ENCODE data around the gene HS3ST5. TPM values are rescaled to one million over a fixed set of nuclear protein-coding genes. Genes with fewer than 3 reads are reported as not detected.
"Not testable (repeated sequence)": the region's sequence is repeated elsewhere in the genome, so short reads cannot be mapped to it uniquely, and the experiment has no call there.

Gene HS3ST5
- total RNA-seq, 2 experiments from 2014 or later = not detected

GRCh38 chr6:114227944-114228468 is 114.8 kb downstream of the HS3ST5 start:
- H3K27ac Mint-ChIP-seq = no peak overlapping the region
- CTCF ChIA-PET = no interaction called here
- no peaks in the 10 kb centered on the region for H3K4me1 Mint-ChIP-seq
- no peak for ATAC-seq
- H3K27me3 Mint-ChIP-seq = no peaks in the 10 kb centered on the region
- no peak overlapping the region for H3K4me3 Mint-ChIP-seq
- peaks cover 2% of the 10 kb centered on the region for H3K9me3 Mint-ChIP-seq (ENCODE audit: low read depth)
- H3K36me3 Mint-ChIP-seq = no peaks in the 10 kb centered on the region
- no peak for DNase-seq

- DNase-seq (no peak), ATAC-seq (no peak)
- no peaks in the 10 kb centered on the region for H3K36me3 Mint-ChIP-seq
- H3K9me3 Mint-ChIP-seq (ENCODE audit: low read depth) = no peaks in the 10 kb centered on the region
- H3K4me3 Mint-ChIP-seq = no peak overlapping the region
- no peaks in the 10 kb centered on the region for H3K4me1 Mint-ChIP-seq
- CTCF ChIA-PET = no interaction called here
- H3K27ac Mint-ChIP-seq = no peak overlapping the region
- H3K27me3 Mint-ChIP-seq = no peaks in the 10 kb centered on the region
Measured at GRCh38 chr6:114220241-114220640, 122.6 kb downstream of the HS3ST5 start.

GRCh38 chr6:114218437-114219340 is 124.1 kb downstream of the HS3ST5 start:
- Mint-ChIP-seq H3K27ac (no peak overlapping the region), H3K4me3 (no peak overlapping the region), H3K4me1 (no peaks in the 10 kb centered on the region), H3K9me3 (ENCODE audit: low read depth) (no peaks in the 10 kb centered on the region), H3K36me3 (no peaks in the 10 kb centered on the region), H3K27me3 (no peaks in the 10 kb centered on the region)
- CTCF ChIA-PET = no interaction called here
- DNase-seq = no peak
- ATAC-seq = no peak

GRCh38 chr6:114217996-114218395 is 124.8 kb downstream of the HS3ST5 start:
- H3K4me1 Mint-ChIP-seq; H3K4me3 Mint-ChIP-seq; H3K27ac Mint-ChIP-seq; DNase-seq; H3K27me3 Mint-ChIP-seq; H3K36me3 Mint-ChIP-seq; CTCF ChIA-PET; ATAC-seq; H3K9me3 Mint-ChIP-seq (ENCODE audit: low read depth): not testable (repeated sequence)

- DNase-seq = no peak
- CTCF ChIA-PET = no interaction called here
- H3K27me3 Mint-ChIP-seq = no peaks in the 10 kb centered on the region
- H3K4me1 Mint-ChIP-seq = no peaks in the 10 kb centered on the region
- no peak overlapping the region for H3K4me3 Mint-ChIP-seq
- no peaks in the 10 kb centered on the region for H3K9me3 Mint-ChIP-seq (ENCODE audit: low read depth)
- H3K36me3 Mint-ChIP-seq = no peaks in the 10 kb centered on the region
- ATAC-seq = no peak
- H3K27ac Mint-ChIP-seq = no peak overlapping the region
Measured at GRCh38 chr6:114216789-114217467, 125.9 kb downstream of the HS3ST5 start.

- DNase-seq (no peak), ATAC-seq (no peak)
- H3K4me3 Mint-ChIP-seq = no peak overlapping the region
- H3K4me1 Mint-ChIP-seq = no peaks in the 10 kb centered on the region
- no peaks in the 10 kb centered on the region for H3K9me3 Mint-ChIP-seq (ENCODE audit: low read depth)
- CTCF ChIA-PET = no interaction called here
- H3K27ac Mint-ChIP-seq = no peak overlapping the region
- no peaks in the 10 kb centered on the region for H3K36me3 Mint-ChIP-seq
- no peaks in the 10 kb centered on the region for H3K27me3 Mint-ChIP-seq
Measured at GRCh38 chr6:114210467-114210866, 132.4 kb downstream of the HS3ST5 start.

GRCh38 chr6:114203460-114203859 is 139.4 kb downstream of the HS3ST5 start:
- Mint-ChIP-seq H3K4me1 (no peaks in the 10 kb centered on the region), H3K9me3 (ENCODE audit: low read depth) (no peaks in the 10 kb centered on the region), H3K27ac (no peak overlapping the region), H3K4me3 (no peak overlapping the region), H3K27me3 (no peaks in the 10 kb centered on the region), H3K36me3 (no peaks in the 10 kb centered on the region)
- CTCF ChIA-PET = no interaction called here
- DNase-seq (no peak), ATAC-seq (no peak)

- Mint-ChIP-seq H3K27me3 (no peaks in the 10 kb centered on the region), H3K36me3 (no peaks in the 10 kb centered on the region), H3K27ac (no peak overlapping the region), H3K4me1 (no peaks in the 10 kb centered on the region), H3K9me3 (ENCODE audit: low read depth) (no peaks in the 10 kb centered on the region), H3K4me3 (no peak overlapping the region)
- ATAC-seq (no peak), DNase-seq (no peak)
- CTCF ChIA-PET = no interaction called here
Measured at GRCh38 chr6:114202389-114202788, 140.4 kb downstream of the HS3ST5 start.

- DNase-seq (no peak), ATAC-seq (no peak)
- CTCF ChIA-PET = no interaction called here
- Mint-ChIP-seq H3K27ac (no peak overlapping the region), H3K36me3 (no peaks in the 10 kb centered on the region), H3K27me3 (no peaks in the 10 kb centered on the region), H3K4me3 (no peak overlapping the region), H3K4me1 (no peaks in the 10 kb centered on the region), H3K9me3 (ENCODE audit: low read depth) (no peaks in the 10 kb centered on the region)
Measured at GRCh38 chr6:114200891-114201290, 141.9 kb downstream of the HS3ST5 start.

- Mint-ChIP-seq H3K36me3 (no peaks in the 10 kb centered on the region), H3K4me3 (no peak overlapping the region), H3K27me3 (no peaks in the 10 kb centered on the region), H3K9me3 (ENCODE audit: low read depth) (no peaks in the 10 kb centered on the region), H3K4me1 (no peaks in the 10 kb centered on the region), H3K27ac (no peak overlapping the region)
- ATAC-seq (no peak), DNase-seq (no peak)
- CTCF ChIA-PET = no interaction called here
Measured at GRCh38 chr6:114195631-114196403, 147.0 kb downstream of the HS3ST5 start.

- ATAC-seq (no peak), DNase-seq (no peak)
- Mint-ChIP-seq H3K4me3 (no peak overlapping the region), H3K27me3 (no peaks in the 10 kb centered on the region), H3K4me1 (no peaks in the 10 kb centered on the region), H3K9me3 (ENCODE audit: low read depth) (no peaks in the 10 kb centered on the region), H3K36me3 (no peaks in the 10 kb centered on the region), H3K27ac (no peak overlapping the region)
- CTCF ChIA-PET = no interaction called here
Measured at GRCh38 chr6:114195027-114195365, 147.8 kb downstream of the HS3ST5 start.

- DNase-seq (no peak), ATAC-seq (no peak)
- no peaks in the 10 kb centered on the region for H3K27me3 Mint-ChIP-seq
- CTCF ChIA-PET = no interaction called here
- H3K36me3 Mint-ChIP-seq = no peaks in the 10 kb centered on the region
- H3K4me1 Mint-ChIP-seq = no peaks in the 10 kb centered on the region
- no peak overlapping the region for H3K4me3 Mint-ChIP-seq
- no peak overlapping the region for H3K27ac Mint-ChIP-seq
- no peaks in the 10 kb centered on the region for H3K9me3 Mint-ChIP-seq (ENCODE audit: low read depth)
Measured at GRCh38 chr6:114194362-114195026, 148.3 kb downstream of the HS3ST5 start.

GRCh38 chr6:114187563-114187962 is 155.3 kb downstream of the HS3ST5 start:
- Mint-ChIP-seq H3K27me3 (no peaks in the 10 kb centered on the region), H3K36me3 (no peaks in the 10 kb centered on the region), H3K27ac (no peak overlapping the region), H3K4me1 (no peaks in the 10 kb centered on the region), H3K9me3 (ENCODE audit: low read depth) (no peaks in the 10 kb centered on the region), H3K4me3 (no peak overlapping the region)
- CTCF ChIA-PET = no interaction called here
- ATAC-seq = no peak
- no peak for DNase-seq
